Central memory CD8-positive, alpha-beta T cell (primary cell): ENCODE results near the gene WDR12.
"Not testable (repeated sequence)": the region's sequence is repeated elsewhere in the genome, so short reads cannot be mapped to it uniquely, and the experiment has no call there.

Experiments
- ATAC-seq: fragments of 150-1000 bp; cut with Tn5 transposase; replicated peaks from 2 replicates; pipeline ENCODE4 v1.10.0; 2022; ENCODE audit warnings: mild to moderate bottlenecking, moderate FRiP score, moderate number of reproducible peaks; ENCODE audit not compliant: poor library complexity, severe bottlenecking; ENCODE audit errors: extremely low read depth
- DNase-seq, 2 donors: peaks; one replicate each; pipeline ENCODE4 v3.0.0; 2021; ENCODE audit warnings: low spot score in 2 of 2
- H3K27ac Mint-ChIP-seq: one replicate; pipeline ENCODE4 v1.8.0; 2022; ENCODE audit warnings: low read depth, mild to moderate bottlenecking, moderate library complexity, mixed read lengths
- H3K27me3 Mint-ChIP-seq: one replicate; pipeline ENCODE4 v1.8.0; 2022; ENCODE audit warnings: mixed read lengths
- H3K36me3 Mint-ChIP-seq: one replicate; pipeline ENCODE4 v1.8.0; 2022; ENCODE audit warnings: mild to moderate bottlenecking, moderate library complexity, mixed read lengths; ENCODE audit not compliant: insufficient read depth
- H3K4me1 Mint-ChIP-seq: one replicate; pipeline ENCODE4 v1.8.0; 2022; ENCODE audit warnings: mixed read lengths
- H3K4me3 Mint-ChIP-seq: one replicate; pipeline ENCODE4 v1.8.0; 2022; ENCODE audit warnings: mild to moderate bottlenecking, moderate library complexity, mixed read lengths
- H3K9me3 Mint-ChIP-seq: one replicate; pipeline ENCODE4 v1.8.0; 2022; ENCODE audit warnings: mixed read lengths

WDR12 gene

GRCh38 chr2:202918860-202919259, 7.4 kb upstream of the WDR12 start:
- H3K27me3 Mint-ChIP-seq, result no peaks in the 10 kb centered on the region
- no peak overlapping the region for H3K27ac Mint-ChIP-seq
- no peaks in the 10 kb centered on the region for H3K9me3 Mint-ChIP-seq
- no peak overlapping the region for H3K4me3 Mint-ChIP-seq
- peaks cover 2% of the 10 kb centered on the region for H3K36me3 Mint-ChIP-seq
- DNase-seq, result no peak
- no peaks in the 10 kb centered on the region for H3K4me1 Mint-ChIP-seq
- no peak for ATAC-seq

- H3K27me3 Mint-ChIP-seq, H3K9me3 Mint-ChIP-seq: not testable (repeated sequence)
- Mint-ChIP-seq H3K4me3 (peak overlapping the region; percentile 95), H3K36me3 (peaks cover 15% of the 10 kb centered on the region), H3K27ac (peak overlapping the region; percentile 78), H3K4me1 (peaks cover 18% of the 10 kb centered on the region)
- ATAC-seq, result peak; percentile 33
- DNase-seq, result peak in 1 of 2 donors; percentile 16
Observed at GRCh38 chr2:202912342-202913201, 1.1 kb upstream of the WDR12 start.

DNA sequence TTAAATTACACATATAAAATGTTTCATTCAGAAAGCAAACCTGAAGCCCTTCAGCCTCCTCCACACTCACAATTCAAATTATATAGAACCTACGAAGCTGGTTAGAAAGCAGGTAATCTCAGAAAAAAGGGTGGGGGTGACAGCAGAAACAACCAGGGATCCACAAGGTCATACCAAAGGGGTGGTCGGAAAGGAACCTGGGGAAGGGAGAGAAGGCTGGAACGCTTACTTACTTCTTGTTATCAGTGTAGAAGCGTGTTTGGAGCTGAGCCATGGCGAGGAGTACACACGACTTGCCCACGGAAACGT, 316 bp downstream of the WDR12 start:
- DNase-seq, result no peak
- Mint-ChIP-seq H3K36me3 (peaks cover 19% of the 10 kb centered on the region), H3K4me3 (peak overlapping the region; percentile 95), H3K27ac (peak overlapping the region; percentile 78), H3K27me3 (no peaks in the 10 kb centered on the region), H3K9me3 (no peaks in the 10 kb centered on the region), H3K4me1 (peaks cover 18% of the 10 kb centered on the region)
- peak; percentile 15 for ATAC-seq

- Mint-ChIP-seq H3K4me1 (peaks cover 18% of the 10 kb centered on the region), H3K9me3 (no peaks in the 10 kb centered on the region), H3K36me3 (peaks cover 19% of the 10 kb centered on the region), H3K27me3 (no peaks in the 10 kb centered on the region), H3K27ac (peak overlapping the region; percentile 78), H3K4me3 (peak overlapping the region; percentile 95)
- ATAC-seq (no peak), DNase-seq (no peak)
Observed at GRCh38 chr2:202910698-202911097, 775 bp downstream of the WDR12 start.

DNA sequence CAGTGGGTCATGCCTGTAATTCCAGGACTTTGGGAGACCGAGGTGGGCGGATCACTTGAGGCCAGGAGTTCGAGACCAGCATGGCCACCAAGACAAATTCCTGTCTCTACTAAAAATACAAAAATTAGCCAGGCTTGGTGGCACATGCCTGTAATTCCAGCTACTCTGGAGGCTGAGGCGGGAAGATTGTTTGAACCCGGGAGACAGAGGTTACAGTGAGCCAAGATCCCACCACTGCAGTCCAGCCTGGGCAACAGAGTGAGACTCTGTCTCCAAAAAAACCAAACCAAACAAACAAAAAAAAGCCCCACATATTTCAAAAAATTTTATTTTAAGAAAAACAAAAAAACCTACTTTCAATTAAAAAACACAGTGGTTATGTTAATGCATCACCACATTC, 1.2 kb downstream of the WDR12 start:
- Mint-ChIP-seq H3K4me1 (peaks cover 18% of the 10 kb centered on the region), H3K4me3 (peak overlapping the region; percentile 95), H3K36me3 (peaks cover 19% of the 10 kb centered on the region)
- not testable (repeated sequence) for H3K27ac Mint-ChIP-seq, H3K9me3 Mint-ChIP-seq, DNase-seq, ATAC-seq, H3K27me3 Mint-ChIP-seq

- Mint-ChIP-seq H3K9me3 (no peaks in the 10 kb centered on the region), H3K4me1 (peaks cover 18% of the 10 kb centered on the region), H3K27me3 (no peaks in the 10 kb centered on the region), H3K27ac (no peak overlapping the region), H3K4me3 (no peak overlapping the region), H3K36me3 (peaks cover 19% of the 10 kb centered on the region)
- DNase-seq (no peak), ATAC-seq (no peak)
Observed at GRCh38 chr2:202909394-202910192, 1.9 kb downstream of the WDR12 start.

DNA sequence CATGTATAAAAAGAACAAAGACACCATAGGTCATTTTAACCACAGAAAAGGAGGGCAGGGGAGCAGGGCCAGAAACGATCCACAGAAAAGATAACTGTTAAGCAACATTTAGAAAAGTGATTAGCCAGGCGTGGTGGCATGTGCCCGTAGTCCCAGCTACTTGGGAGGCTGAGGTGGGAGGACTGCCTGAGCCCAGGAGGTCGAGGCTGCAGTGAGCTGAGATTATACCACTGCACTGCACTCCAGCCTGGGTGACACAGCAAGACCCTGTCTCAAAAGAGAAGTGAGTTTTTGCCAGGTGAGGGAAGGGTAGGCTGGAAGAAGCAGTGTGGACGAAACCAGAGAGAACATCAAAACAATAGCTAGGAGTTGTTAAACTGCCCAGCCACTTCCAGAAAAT, 3.3 kb downstream of the WDR12 start:
- no peak for ATAC-seq
- no peaks in the 10 kb centered on the region for H3K9me3 Mint-ChIP-seq
- no peak overlapping the region for H3K27ac Mint-ChIP-seq
- H3K36me3 Mint-ChIP-seq, result peaks cover 19% of the 10 kb centered on the region
- peaks cover 25% of the 10 kb centered on the region for H3K4me1 Mint-ChIP-seq
- no peak overlapping the region for H3K4me3 Mint-ChIP-seq
- no peak for DNase-seq
- H3K27me3 Mint-ChIP-seq, result no peaks in the 10 kb centered on the region

GRCh38 chr2:202905507-202905906, 6.0 kb downstream of the WDR12 start:
- not testable (repeated sequence) for DNase-seq, H3K9me3 Mint-ChIP-seq, H3K36me3 Mint-ChIP-seq, H3K27me3 Mint-ChIP-seq, H3K4me3 Mint-ChIP-seq, ATAC-seq, H3K27ac Mint-ChIP-seq
- H3K4me1 Mint-ChIP-seq, result peaks cover 16% of the 10 kb centered on the region

DNA sequence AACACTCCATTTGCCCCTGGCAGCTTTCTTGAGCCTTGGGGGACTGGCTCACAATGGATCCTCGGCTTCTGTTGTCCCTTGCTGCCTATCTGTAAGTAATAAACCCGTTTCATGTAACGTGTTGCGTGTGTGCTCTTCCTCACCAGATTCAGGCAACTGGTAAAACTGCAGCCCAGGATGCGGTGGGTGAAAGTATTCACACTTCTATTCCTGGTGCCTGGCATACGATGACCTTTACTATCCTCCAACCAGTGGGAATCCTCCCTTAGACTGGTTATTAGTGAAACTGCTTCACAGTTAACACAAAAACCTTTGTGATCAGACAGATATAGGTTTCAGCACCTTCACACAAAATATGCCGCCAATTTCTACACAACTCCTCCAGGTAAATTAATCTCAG, 26.3 kb downstream of the WDR12 start:
- Mint-ChIP-seq H3K27me3 (no peaks in the 10 kb centered on the region), H3K27ac (no peak overlapping the region), H3K4me1 (no peaks in the 10 kb centered on the region), H3K4me3 (no peak overlapping the region), H3K36me3 (peaks cover 14% of the 10 kb centered on the region), H3K9me3 (no peaks in the 10 kb centered on the region)
- DNase-seq (no peak), ATAC-seq (no peak)

DNA sequence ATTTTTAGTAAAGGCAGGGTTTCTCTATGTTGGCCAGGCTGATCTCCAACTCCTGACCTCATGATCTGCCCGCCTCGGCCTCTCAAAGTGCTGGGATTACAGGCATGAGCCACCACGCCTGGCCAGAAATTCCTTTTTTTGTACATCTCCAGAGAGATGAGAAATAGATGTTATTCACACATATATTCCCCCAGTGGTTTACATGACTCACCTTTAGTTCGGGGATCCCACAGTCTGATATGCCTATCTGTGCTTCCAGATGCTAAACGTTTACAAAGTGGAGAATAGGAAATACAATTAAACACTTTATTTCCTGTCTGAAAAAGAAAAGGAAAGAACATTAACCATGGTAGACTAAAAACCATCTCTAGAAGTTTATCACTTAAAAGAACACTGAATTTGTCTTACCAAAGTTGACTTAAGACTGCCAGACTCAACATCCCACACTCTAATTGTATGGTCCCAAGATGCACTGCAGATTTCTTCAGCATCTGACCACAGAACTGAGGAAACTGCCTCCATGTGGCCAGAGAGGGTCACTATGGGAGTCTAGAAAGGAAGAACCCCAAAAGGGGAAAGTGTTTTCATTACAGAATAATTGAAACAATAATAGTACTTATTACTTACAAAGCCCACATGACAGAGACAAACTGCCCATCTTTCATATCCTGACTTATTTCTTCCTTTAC, 27.3 kb downstream of the WDR12 start:
- Mint-ChIP-seq H3K9me3 (no peaks in the 10 kb centered on the region), H3K36me3 (peaks cover 14% of the 10 kb centered on the region), H3K4me3 (no peak overlapping the region), H3K4me1 (no peaks in the 10 kb centered on the region), H3K27me3 (no peaks in the 10 kb centered on the region), H3K27ac (no peak overlapping the region)
- no peak for DNase-seq
- ATAC-seq, result no peak

DNA sequence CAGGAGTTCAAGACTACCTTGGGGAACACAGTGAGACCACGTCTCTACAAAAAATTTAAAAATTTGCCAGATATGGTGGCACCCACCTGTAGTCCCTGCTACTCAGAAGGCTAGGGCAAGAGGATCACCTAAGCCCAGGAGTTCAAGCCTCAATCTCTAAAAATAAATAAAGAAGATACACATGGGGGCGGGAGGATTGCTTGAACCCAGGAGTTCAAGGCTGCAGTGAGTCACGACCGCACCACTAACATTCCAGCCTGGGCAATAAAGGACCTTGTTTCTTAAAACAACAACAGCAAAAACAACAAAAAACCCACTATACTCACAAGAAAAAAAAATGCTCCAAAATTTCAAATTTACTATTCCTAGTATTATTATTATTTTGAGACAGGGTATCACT, 29.9 kb downstream of the WDR12 start:
- Mint-ChIP-seq H3K4me3 (no peak overlapping the region), H3K36me3 (peaks cover 12% of the 10 kb centered on the region), H3K4me1 (no peaks in the 10 kb centered on the region), H3K27me3 (no peaks in the 10 kb centered on the region), H3K27ac (no peak overlapping the region), H3K9me3 (no peaks in the 10 kb centered on the region)
- no peak for DNase-seq
- ATAC-seq, result no peak

- ATAC-seq (no peak), DNase-seq (no peak)
- H3K27me3 Mint-ChIP-seq, result no peaks in the 10 kb centered on the region
- H3K4me3 Mint-ChIP-seq, result no peak overlapping the region
- H3K36me3 Mint-ChIP-seq, result peaks cover 5% of the 10 kb centered on the region
- no peaks in the 10 kb centered on the region for H3K9me3 Mint-ChIP-seq
- no peaks in the 10 kb centered on the region for H3K4me1 Mint-ChIP-seq
- no peak overlapping the region for H3K27ac Mint-ChIP-seq
Observed at GRCh38 chr2:202877699-202878098, 33.8 kb downstream of the WDR12 start.
